H9 (cell line): ENCODE data around the gene GGT7. TPM values are rescaled to one million over a fixed set of nuclear protein-coding genes. Genes with fewer than 3 reads are reported as not detected.

ENCODE experiments used
- DNase-seq: peaks from one replicate; pipeline ENCODE4 v3.0.0-alpha.2; 2017
- H2AFZ ChIP-seq: one replicate; pipeline ENCODE4 v1.6.1; 2013; ENCODE audit warnings: mild to moderate bottlenecking, low read length, control low read depth, moderate library complexity
- H2AK5ac ChIP-seq: 2 replicates; pipeline ENCODE4 v1.6.1; 2013; ENCODE audit warnings: low read length, control low read depth, mixed read lengths; ENCODE audit not compliant: insufficient read length
- H2BK120ac ChIP-seq: one replicate; pipeline ENCODE4 v1.6.1; 2013; ENCODE audit warnings: low read depth, mild to moderate bottlenecking, low read length, control low read depth, inconsistent platforms; ENCODE audit not compliant: poor library complexity, severe bottlenecking
- H2BK12ac ChIP-seq: 2 replicates; pipeline ENCODE4 v1.6.1; 2013; ENCODE audit warnings: low read length, control low read depth, mixed read lengths, low read depth; ENCODE audit not compliant: insufficient read length
- H2BK15ac ChIP-seq: 2 replicates; pipeline ENCODE4 v1.6.1; 2013; ENCODE audit warnings: low read depth, low read length, control low read depth
- H2BK20ac ChIP-seq: one replicate; pipeline ENCODE4 v1.6.1; 2013; ENCODE audit warnings: low read depth, mild to moderate bottlenecking, low read length, control low read depth, inconsistent platforms; ENCODE audit not compliant: poor library complexity, severe bottlenecking
- H2BK5ac ChIP-seq: 2 replicates; pipeline ENCODE4 v1.6.1; 2013; ENCODE audit warnings: low read length, control low read depth, mixed read lengths; ENCODE audit not compliant: insufficient read length
- H3K14ac ChIP-seq: 2 replicates; pipeline ENCODE4 v1.6.1; 2013; ENCODE audit warnings: low read length, control low read depth; ENCODE audit not compliant: insufficient read depth
- H3K18ac ChIP-seq: 2 replicates; pipeline ENCODE4 v1.6.1; 2013; ENCODE audit warnings: low read depth, mild to moderate bottlenecking, mixed read lengths, low read length, control low read depth; ENCODE audit not compliant: insufficient read length
- H3K23ac ChIP-seq: 2 replicates; pipeline ENCODE4 v1.6.1; 2013; ENCODE audit warnings: low read length, control low read depth, mixed read lengths, low read depth; ENCODE audit not compliant: insufficient read length
- H3K23me2 ChIP-seq: 2 replicates; pipeline ENCODE4 v1.6.1; 2013; ENCODE audit warnings: low read depth, mild to moderate bottlenecking, mixed read lengths, low read length, control low read depth; ENCODE audit not compliant: insufficient read length, poor library complexity, severe bottlenecking
- H3K27ac ChIP-seq: 2 replicates; pipeline ENCODE4 v1.5.1; 2013; ENCODE audit warnings: low read length, control low read depth, mixed read lengths, low read depth; ENCODE audit not compliant: insufficient read length
- H3K27me3 ChIP-seq: 2 replicates; pipeline ENCODE4 v1.6.1; 2013; ENCODE audit warnings: low read length, control low read depth, inconsistent platforms; ENCODE audit not compliant: insufficient read depth
- H3K4ac ChIP-seq: 2 replicates; pipeline ENCODE4 v1.6.1; 2013; ENCODE audit warnings: low read depth, mild to moderate bottlenecking, control low read depth, inconsistent platforms, low read length, moderate library complexity
- H3K4me1 ChIP-seq: 2 replicates; pipeline ENCODE4 v1.6.1; 2013; ENCODE audit warnings: low read length, control low read depth, inconsistent platforms; ENCODE audit not compliant: insufficient read depth
- H3K4me2 ChIP-seq: 2 replicates; pipeline ENCODE4 v1.6.1; 2013; ENCODE audit warnings: low read length, control low read depth, mixed read lengths; ENCODE audit not compliant: insufficient read length, insufficient read depth
- H3K56ac ChIP-seq: 2 replicates; pipeline ENCODE4 v1.6.1; 2013; ENCODE audit warnings: low read depth, mild to moderate bottlenecking, mixed read lengths, low read length, control low read depth; ENCODE audit not compliant: insufficient read length
- H3K79me1 ChIP-seq: 2 replicates; pipeline ENCODE4 v1.6.1; 2013; ENCODE audit warnings: low read depth, mild to moderate bottlenecking, moderate library complexity, low read length, control low read depth, inconsistent platforms; ENCODE audit not compliant: insufficient read depth, poor library complexity, severe bottlenecking
- H3K79me2 ChIP-seq: 2 replicates; pipeline ENCODE4 v1.6.1; 2013; ENCODE audit warnings: low read length, control low read depth, inconsistent platforms; ENCODE audit not compliant: insufficient read depth
- H3K9ac ChIP-seq: 2 replicates; pipeline ENCODE4 v1.6.1; 2013; ENCODE audit warnings: low read length, control low read depth, mixed read lengths; ENCODE audit not compliant: insufficient read length; ENCODE audit errors: extremely low read depth
- H3K9me3 ChIP-seq: one replicate; pipeline ENCODE4 v1.6.1; 2013; ENCODE audit warnings: low read depth, low read length, inconsistent platforms; ENCODE audit not compliant: control insufficient read depth
- H3T11ph ChIP-seq: one replicate; pipeline ENCODE4 v1.6.1; 2013; ENCODE audit warnings: mild to moderate bottlenecking, low read length, control low read depth, inconsistent platforms
- H4K20me1 ChIP-seq: one replicate; pipeline ENCODE4 v1.6.1; 2013; ENCODE audit not compliant: control insufficient read depth, insufficient read length, insufficient read depth
- H4K5ac ChIP-seq: 2 replicates; pipeline ENCODE4 v1.6.1; 2013; ENCODE audit warnings: low read depth, mild to moderate bottlenecking, mixed read lengths, low read length, control low read depth; ENCODE audit not compliant: insufficient read length
- H4K8ac ChIP-seq: replicated peaks from 2 replicates; pipeline ENCODE4 v1.6.1; 2013; ENCODE audit warnings: low read length, control low read depth, mixed read lengths, low read depth; ENCODE audit not compliant: insufficient read length
- H4K91ac ChIP-seq: 2 replicates; pipeline ENCODE4 v1.6.1; 2013; ENCODE audit warnings: low read depth, mild to moderate bottlenecking, moderate library complexity, mixed read lengths, low read length, control low read depth; ENCODE audit not compliant: insufficient read length
- H3K27ac Mint-ChIP-seq, 3 experiments: 2 replicates in 2 of 3; 3 replicates in 1 of 3; pipeline ENCODE4 v1.8.0; 2020 to 2021; ENCODE audit warnings: mixed read lengths in 3 of 3, mild to moderate bottlenecking in 1 of 3, moderate library complexity in 1 of 3
- H3K27me3 Mint-ChIP-seq: 2 replicates; pipeline ENCODE4 v1.8.0; 2021; ENCODE audit warnings: low read depth, mild to moderate bottlenecking, moderate library complexity, mixed read lengths
- H3K36me3 Mint-ChIP-seq, 3 experiments: 2 replicates in 2 of 3; 3 replicates in 1 of 3; pipeline ENCODE4 v1.8.0; 2020 to 2021; ENCODE audit warnings: low read depth in 3 of 3, mixed read lengths in 3 of 3; ENCODE audit not compliant: insufficient read depth in 1 of 3
- H3K4me1 Mint-ChIP-seq, 2 experiments: 2 replicates each; pipeline ENCODE4 v1.8.0; 2020; ENCODE audit warnings: mixed read lengths in 2 of 2
- H3K4me3 Mint-ChIP-seq, 2 experiments: 2 replicates in 1 of 2; 3 replicates in 1 of 2; pipeline ENCODE4 v1.8.0; 2020 to 2021; ENCODE audit warnings: mild to moderate bottlenecking in 2 of 2, mixed read lengths in 2 of 2, moderate library complexity in 1 of 2
- H3K9me3 Mint-ChIP-seq, 2 experiments: 2 replicates in 1 of 2; 3 replicates in 1 of 2; pipeline ENCODE4 v1.8.0; 2020; ENCODE audit warnings: mild to moderate bottlenecking in 2 of 2, mixed read lengths in 2 of 2, moderate library complexity in 1 of 2
- CTCF ChIP-seq: fragments of 200-600 bp; sonication (generic); conservative IDR thresholded peaks from 3 replicates; pipeline ENCODE4 v1.8.0; 2021; ENCODE audit warnings: antibody characterized with exemption, mild to moderate bottlenecking
- WGBS: extraction: QIAGEN DNeasy Blood & Tissue Kit; methylation state at CpG from one replicate; pipeline ENCODE4 v1.1.7; 2013; ENCODE audit warnings: missing lambda C conversion rate, low lambda C conversion rate, mixed read lengths; ENCODE audit not compliant: insufficient read length; ENCODE audit errors: extremely low coverage; 5-methylcytosine and 5-hydroxymethylcytosine counted together
- total RNA-seq: library from RNA; stranded (reverse); gene quantifications from 2 replicates; pipeline ENCODE4 v1.2.1, GENCODE V29; 2021

GGT7 gene
- total RNA-seq, 1 experiment from 2014 or later: 38.6 TPM

GRCh38 chr20:34824026-34824425 is 48.6 kb downstream of the GGT7 start:
- H4K8ac ChIP-seq: no peak overlapping the region
- H3K27ac ChIP-seq: no peak overlapping the region
- H2BK5ac ChIP-seq: no peak overlapping the region
- H3K27me3 ChIP-seq: no peaks in the 10 kb centered on the region; the same call in 1 of the 2 replicates
- no peak overlapping the region for H3K18ac ChIP-seq
- H3K79me2 ChIP-seq: no peaks in the 10 kb centered on the region; the same call in 1 of the 2 replicates
- WGBS: no CpG with 5 or more reads among the region's 1 CpG
- H2BK120ac ChIP-seq: no peak overlapping the region
- H3K23ac ChIP-seq: no peak overlapping the region
- no peak overlapping the region for H3K56ac ChIP-seq
- no peak overlapping the region for H2BK15ac ChIP-seq
- H4K5ac ChIP-seq: no peak overlapping the region
- no peak overlapping the region for H2AK5ac ChIP-seq
- no peak overlapping the region for H3K4ac ChIP-seq
- H3K23me2 ChIP-seq: peaks cover 5% of the 10 kb centered on the region
- H2AFZ ChIP-seq: no peak overlapping the region
- Mint-ChIP-seq H3K27me3 (peaks cover 3% of the 10 kb centered on the region; the same call in 1 of the 2 replicates), H3K4me1 (peaks cover 16 to 25% of the 10 kb centered on the region in 2 experiments), H3K9me3 (no peaks in the 10 kb centered on the region), H3K4me3 (peak overlapping the region; percentile 90 to 99), H3K27ac (peak overlapping the region; percentile 92 to 98 (median 96); a peak in 5 of 7 replicates), H3K36me3 (peaks cover 0 to 5% (median 3%) of the 10 kb centered on the region in 3 experiments; a peak in 3 of 7 replicates)
- H4K20me1 ChIP-seq: no peaks in the 10 kb centered on the region
- no peak overlapping the region for H2BK12ac ChIP-seq
- H4K91ac ChIP-seq: no peak overlapping the region
- H3K14ac ChIP-seq: no peak overlapping the region
- no peak overlapping the region for H3T11ph ChIP-seq
- H2BK20ac ChIP-seq: no peak overlapping the region
- DNase-seq: no peak
- no peaks in the 10 kb centered on the region for H3K4me1 ChIP-seq
- peak overlapping the region; percentile 57 for H3K4me2 ChIP-seq
- no peaks in the 10 kb centered on the region for H3K79me1 ChIP-seq
- no peaks in the 10 kb centered on the region for H3K9me3 ChIP-seq
- no peak for TF ChIP-seq CTCF
- no peak overlapping the region for H3K9ac ChIP-seq
